Caco-2 (cell line): ENCODE results near the gene ZNF777. TPM values are rescaled to one million over a fixed set of nuclear protein-coding genes. Genes with fewer than 3 reads are reported as not detected.

Experiments used
- BruUV-seq: library from RNA; stranded (reverse); fragments of 400-500 nt; replicated peaks from 2 replicates; lab custom pipeline; 2021; lab: Mats Ljungman, UMichigan
- CTCF ChIA-PET: fragments of 300-600 bp; sonication (Branson Sonifier 250); formaldehyde crosslinking; loops from one replicate; lab custom pipeline; 2022; ENCODE audit warnings: antibody characterized with exemption; lab: Charles Lee
- POLR2A ChIA-PET: fragments of 300-600 bp; sonication (Branson Sonifier 250); formaldehyde crosslinking; loops from one replicate; lab custom pipeline; 2022; ENCODE audit warnings: antibody characterized with exemption; lab: Charles Lee
- DNase-seq, 2 experiments: peaks; one replicate each; pipeline versions ENCODE4 v3.0.0 to v3.0.0-alpha.2; 2020 to 2022
- H3K27me3 ChIP-seq: replicated peaks from 2 replicates; pipeline ENCODE4 v1.6.0; 2011; ENCODE audit warnings: low read length; ENCODE audit not compliant: control insufficient read depth, insufficient read depth
- H3K36me3 ChIP-seq: 2 replicates; pipeline ENCODE4 v1.5.1; 2011; ENCODE audit warnings: low read length; ENCODE audit not compliant: control insufficient read depth, insufficient read depth
- H3K4me1 ChIP-seq: fragments of 250-450 bp; sonication (Bioruptor Pico); 2 replicates; pipeline ENCODE4 v1.5.1; 2020; ENCODE audit warnings: mild to moderate bottlenecking
- H3K4me3 ChIP-seq: 2 replicates; pipeline ENCODE4 v1.5.1; 2011; ENCODE audit warnings: low read depth, mild to moderate bottlenecking, control low read depth, low read length
- H3K9me3 ChIP-seq: fragments of 250-450 bp; sonication (Bioruptor Pico); 2 replicates; pipeline ENCODE4 v1.5.1; 2020; ENCODE audit warnings: mild to moderate bottlenecking, moderate library complexity
- H3K27ac Mint-ChIP-seq: one replicate; pipeline ENCODE4 v1.8.0; 2022; ENCODE audit warnings: mixed read lengths; ENCODE audit not compliant: unreplicated experiment
- H3K27me3 Mint-ChIP-seq: one replicate; pipeline ENCODE4 v1.8.0; 2022; ENCODE audit warnings: mixed read lengths; ENCODE audit not compliant: insufficient read depth, unreplicated experiment
- H3K36me3 Mint-ChIP-seq: one replicate; pipeline ENCODE4 v1.8.0; 2022; ENCODE audit warnings: mild to moderate bottlenecking, mixed read lengths; ENCODE audit not compliant: insufficient read depth, unreplicated experiment
- H3K4me1 Mint-ChIP-seq: one replicate; pipeline ENCODE4 v1.8.0; 2022; ENCODE audit warnings: low read depth, mixed read lengths; ENCODE audit not compliant: unreplicated experiment
- H3K4me3 Mint-ChIP-seq: one replicate; pipeline ENCODE4 v1.8.0; 2022; ENCODE audit warnings: mild to moderate bottlenecking, moderate library complexity, mixed read lengths; ENCODE audit not compliant: unreplicated experiment
- H3K9me3 Mint-ChIP-seq: one replicate; pipeline ENCODE4 v1.8.0; 2022; ENCODE audit warnings: mixed read lengths; ENCODE audit not compliant: unreplicated experiment
- CTCF ChIP-seq, 2 experiments: fragments of 200-600 bp in 1 of 2; IDR thresholded peaks; 1 replicate in 1 of 2; 2 replicates in 1 of 2; pipeline versions ENCODE4 v1.5.1 to v1.8.0; 2011 to 2022; ENCODE audit warnings: antibody characterized with exemption in 1 of 2, control low read depth in 1 of 2, inconsistent platforms in 1 of 2, low read depth in 1 of 2, low read length in 1 of 2, mild to moderate bottlenecking in 1 of 2, moderate library complexity in 1 of 2; ENCODE audit not compliant: insufficient read depth in 1 of 2, severe bottlenecking in 1 of 2, unreplicated experiment in 1 of 2
- intact Hi-C: fragments of 100-400 bp; cut with micrococcal nuclease; formaldehyde crosslinking; loops from one replicate; pipeline ENCODE4 v1.10.0; 2022; ENCODE audit not compliant: unreplicated experiment
- total RNA-seq: library from RNA; stranded (reverse); gene quantifications from 2 replicates; pipeline ENCODE4 v1.2.3, GENCODE V29; 2022

ZNF777 gene
- total RNA-seq, 1 experiment from 2014 or later = 22.7 TPM

DNA sequence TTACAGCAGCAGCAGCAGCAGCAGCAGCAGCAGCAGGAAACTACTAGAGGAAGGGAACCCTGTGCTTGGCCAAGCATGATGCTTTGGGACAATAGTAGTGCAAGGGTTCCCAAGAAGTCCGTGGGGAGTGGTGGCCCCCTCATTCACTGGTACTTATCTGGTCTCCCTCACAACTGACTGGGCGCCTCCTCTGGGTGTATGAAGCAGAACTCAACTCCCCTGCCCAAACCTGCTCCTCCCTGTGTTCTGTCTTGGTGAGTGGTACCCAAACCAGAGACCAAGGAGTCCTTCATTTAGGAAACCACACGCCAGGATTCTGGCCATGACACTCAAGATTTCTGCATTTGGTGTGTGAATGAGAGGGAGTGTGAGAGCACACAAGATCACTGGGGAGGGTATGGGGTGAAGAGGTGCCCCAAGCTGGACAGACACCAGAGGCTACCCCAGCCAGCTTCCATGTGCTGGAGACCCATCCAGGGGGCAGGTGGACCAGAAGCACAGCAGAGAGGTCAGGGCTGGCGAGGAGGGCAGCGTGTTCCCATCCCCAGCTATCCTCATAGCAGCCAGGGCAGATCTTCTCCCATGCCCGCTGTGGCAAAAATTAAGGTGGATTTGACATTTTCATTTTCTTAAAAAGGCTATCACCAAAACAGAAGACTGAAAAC is 10.6 kb upstream of the ZNF777 start:
- no peaks in the 10 kb centered on the region for H3K27me3 ChIP-seq
- TF ChIP-seq CTCF (IDR thresholded peaks at IDR 0.05; ENCODE audit: insufficient read depth in 1 of 2, low read depth in 1 of 2, low read length in 1 of 2, severe bottlenecking in 1 of 2, unreplicated experiment in 1 of 2) = no peak
- Mint-ChIP-seq H3K9me3 (peaks cover 5% of the 10 kb centered on the region), H3K36me3 (peaks cover 47% of the 10 kb centered on the region), H3K4me3 (no peak overlapping the region), H3K27ac (no peak overlapping the region), H3K27me3 (no peaks in the 10 kb centered on the region), H3K4me1 (no peaks in the 10 kb centered on the region)
- no peaks in the 10 kb centered on the region for H3K4me1 ChIP-seq
- no peak for DNase-seq
- H3K9me3 ChIP-seq = peaks cover 3% of the 10 kb centered on the region; the same call in 1 of the 2 replicates
- ChIA-PET CTCF (no interaction called here), POLR2A (no interaction called here)
- intact Hi-C loops = no loop called here
- peaks cover 3% of the 10 kb centered on the region; the same call in 1 of the 2 replicates for H3K36me3 ChIP-seq
- no peak overlapping the region for H3K4me3 ChIP-seq
- no TSS peak for BruUV-seq

- no peak overlapping the region for H3K4me3 Mint-ChIP-seq
- Histone ChIP-seq H3K4me1 (no peaks in the 10 kb centered on the region), H3K9me3 (peaks cover 11% of the 10 kb centered on the region; the same call in 1 of the 2 replicates), H3K4me3 (no peak overlapping the region), H3K27me3 (no peaks in the 10 kb centered on the region), H3K36me3 (peaks cover 1% of the 10 kb centered on the region; the same call in 1 of the 2 replicates)
- H3K27ac Mint-ChIP-seq = no peak overlapping the region
- H3K4me1 Mint-ChIP-seq = no peaks in the 10 kb centered on the region
- peaks cover 38% of the 10 kb centered on the region for H3K36me3 Mint-ChIP-seq
- no TSS peak for BruUV-seq
- H3K27me3 Mint-ChIP-seq = no peaks in the 10 kb centered on the region
- ChIA-PET CTCF (no interaction called here), POLR2A (no interaction called here)
- peaks cover 16% of the 10 kb centered on the region for H3K9me3 Mint-ChIP-seq
- no peak for DNase-seq
- intact Hi-C loops = no loop called here
- TF ChIP-seq CTCF (IDR thresholded peaks at IDR 0.05; ENCODE audit: insufficient read depth in 1 of 2, low read depth in 1 of 2, low read length in 1 of 2, severe bottlenecking in 1 of 2, unreplicated experiment in 1 of 2) = no peak
Measured at GRCh38 chr7:149469806-149470205, 8.9 kb upstream of the ZNF777 start.

- Histone ChIP-seq H3K9me3 (peaks cover 11% of the 10 kb centered on the region; the same call in 1 of the 2 replicates), H3K4me3 (no peak overlapping the region), H3K4me1 (no peaks in the 10 kb centered on the region), H3K36me3 (no peaks in the 10 kb centered on the region), H3K27me3 (no peaks in the 10 kb centered on the region)
- no peaks in the 10 kb centered on the region for H3K4me1 Mint-ChIP-seq
- ChIA-PET CTCF (no interaction called here), POLR2A (no interaction called here)
- H3K27me3 Mint-ChIP-seq = peaks cover 3% of the 10 kb centered on the region
- no peak for TF ChIP-seq CTCF (IDR thresholded peaks at IDR 0.05; ENCODE audit: insufficient read depth in 1 of 2, low read depth in 1 of 2, low read length in 1 of 2, severe bottlenecking in 1 of 2, unreplicated experiment in 1 of 2)
- H3K9me3 Mint-ChIP-seq = peaks cover 16% of the 10 kb centered on the region
- no peak overlapping the region for H3K4me3 Mint-ChIP-seq
- intact Hi-C loops = no loop called here
- no peak for DNase-seq
- BruUV-seq = no TSS peak
- no peak overlapping the region for H3K27ac Mint-ChIP-seq
- H3K36me3 Mint-ChIP-seq = peaks cover 24% of the 10 kb centered on the region
Measured at GRCh38 chr7:149468208-149468607, 7.3 kb upstream of the ZNF777 start.
